GM18511 (cell line): ENCODE data around the gene RPL15.
"Not testable (repeated sequence)": the region's sequence is repeated elsewhere in the genome, so short reads cannot be mapped to it uniquely, and the experiment has no call there.

Experiments used
- ATAC-seq: cut with Tn5 transposase; IDR thresholded peaks from one replicate; pipeline ENCODE4 v1.9.1; 2021; ENCODE audit warnings: mild to moderate bottlenecking, moderate library complexity; ENCODE audit not compliant: unreplicated experiment

The RPL15 gene

DNA sequence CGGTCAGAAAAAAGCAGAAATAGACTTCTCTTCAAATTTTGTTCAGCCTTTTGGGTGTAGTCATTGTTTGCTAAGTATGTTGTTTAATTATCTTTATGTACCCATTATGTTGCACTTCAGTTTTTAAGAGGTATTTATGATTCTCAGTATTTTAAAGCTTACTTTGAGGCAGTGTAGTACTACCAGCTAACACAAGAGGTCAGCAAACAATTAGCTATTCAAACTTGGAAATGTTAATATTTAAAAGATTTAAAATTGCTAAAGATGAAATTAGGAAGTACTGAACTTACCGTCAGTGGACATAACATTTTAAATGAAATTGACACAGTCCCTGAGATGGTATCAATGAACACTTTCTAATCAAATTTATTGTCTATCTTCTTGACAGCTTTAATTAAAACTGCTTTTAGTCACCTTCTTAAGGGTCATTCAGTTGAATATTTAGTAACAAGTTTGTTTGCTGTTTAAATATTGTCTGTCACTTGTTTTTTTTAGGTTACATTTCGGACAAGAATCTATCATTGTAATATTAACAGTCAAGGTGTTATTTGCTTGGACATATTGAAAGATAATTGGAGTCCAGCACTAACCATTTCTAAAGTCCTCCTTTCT is 28.2 kb upstream of the RPL15 start:
- ATAC-seq = peak; percentile 61

DNA sequence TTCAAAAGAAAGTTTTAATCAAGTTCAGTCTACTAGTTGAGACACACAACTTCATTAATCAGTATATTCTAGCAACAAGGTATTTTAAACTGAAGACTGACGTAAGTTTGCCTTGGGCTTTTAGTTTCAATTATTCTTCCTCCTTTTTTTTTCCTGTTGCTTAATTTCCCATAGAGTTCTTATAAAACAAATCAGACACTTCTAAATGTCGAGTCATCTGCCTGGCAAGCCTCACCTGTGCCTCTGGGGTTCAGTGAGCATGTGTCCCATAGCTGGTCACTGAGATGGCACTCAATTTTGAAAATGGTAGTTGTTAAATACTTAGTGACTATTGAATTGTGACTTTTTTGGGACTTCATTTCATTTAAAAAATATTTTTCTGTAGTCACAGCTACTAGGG is 27.5 kb upstream of the RPL15 start:
- no peak for ATAC-seq

- no peak for ATAC-seq
Measured at GRCh38 chr3:23889950-23890349, 27.0 kb upstream of the RPL15 start.

DNA sequence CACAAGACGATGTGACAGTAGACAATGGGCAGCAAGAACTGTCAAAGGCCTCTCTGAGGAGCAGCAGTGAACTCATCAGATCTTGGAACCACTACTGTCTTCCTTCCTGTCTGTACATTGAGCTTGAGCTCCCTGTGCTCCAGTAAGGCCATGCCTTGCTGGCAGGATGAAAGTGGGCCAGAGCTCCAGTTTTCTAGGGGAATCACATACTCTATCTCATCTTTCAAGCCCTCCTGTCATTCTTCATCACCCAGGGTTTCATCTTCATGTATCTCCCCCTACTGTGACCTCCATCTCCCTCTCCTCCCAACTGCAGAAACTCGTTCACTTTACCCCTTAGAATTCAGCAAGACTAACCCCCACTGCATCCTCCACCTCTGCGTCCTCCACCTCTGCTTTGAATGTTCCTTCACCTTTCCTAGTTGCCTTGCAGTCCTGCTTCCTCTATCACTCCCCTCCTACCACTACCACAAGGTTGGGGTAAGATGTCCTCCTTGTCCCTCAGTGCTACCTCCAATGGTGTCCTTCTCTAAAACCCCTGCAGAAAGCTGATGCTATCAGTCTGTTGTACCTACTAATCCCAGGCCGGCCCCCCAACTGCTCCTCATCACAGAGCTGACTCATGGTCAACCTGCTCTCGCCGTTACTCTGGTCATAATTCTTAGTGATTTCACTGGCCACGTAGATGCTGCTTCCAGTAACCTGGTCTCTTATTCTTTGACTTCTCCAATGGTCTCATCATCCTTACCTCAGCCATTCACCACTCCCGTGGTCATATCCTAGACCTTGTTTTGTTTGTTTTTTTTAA is 22.5 kb upstream of the RPL15 start:
- no peak for ATAC-seq

- no peak for ATAC-seq
Measured at GRCh38 chr3:23895181-23895580, 21.8 kb upstream of the RPL15 start.

DNA sequence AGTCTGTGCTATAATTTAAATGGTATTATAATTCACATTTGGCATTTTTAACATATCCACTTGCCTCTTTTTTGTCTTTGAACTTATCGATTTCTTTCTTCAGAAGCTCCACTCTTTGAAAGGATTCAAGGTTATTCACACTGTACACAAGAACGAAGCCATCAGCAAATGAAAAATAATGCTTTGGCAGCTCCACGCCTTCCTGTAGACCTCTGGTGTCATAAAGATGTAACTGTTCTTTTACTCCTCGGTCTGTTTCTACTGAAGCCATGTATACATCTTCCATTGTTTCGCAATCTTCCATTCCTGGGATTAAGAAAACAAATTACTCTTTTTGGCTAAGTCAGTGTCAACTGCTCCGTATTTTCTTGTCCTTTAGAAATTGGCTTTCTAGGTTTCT is 16.2 kb upstream of the RPL15 start:
- ATAC-seq = no peak

DNA sequence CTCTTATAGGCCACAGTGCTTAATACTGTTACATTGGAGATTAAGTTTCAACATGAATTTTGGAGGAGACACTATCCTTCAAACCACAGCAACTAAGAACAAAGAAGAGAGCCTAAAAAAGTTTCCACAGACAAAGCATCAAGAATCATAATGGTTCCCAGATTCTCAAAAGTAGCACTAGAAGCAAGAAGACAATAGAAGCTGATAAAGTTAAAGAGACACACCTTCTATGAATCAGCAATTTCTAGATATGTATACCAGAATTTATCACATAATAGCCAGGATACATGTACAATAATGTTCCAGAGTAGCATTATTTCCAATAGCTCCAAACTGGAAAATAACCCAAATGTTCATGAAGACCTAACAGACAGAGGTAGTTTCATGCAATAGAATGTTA is 12.4 kb upstream of the RPL15 start:
- no peak for ATAC-seq

GRCh38 chr3:23909341-23909740 is 7.6 kb upstream of the RPL15 start:
- ATAC-seq = no peak

DNA sequence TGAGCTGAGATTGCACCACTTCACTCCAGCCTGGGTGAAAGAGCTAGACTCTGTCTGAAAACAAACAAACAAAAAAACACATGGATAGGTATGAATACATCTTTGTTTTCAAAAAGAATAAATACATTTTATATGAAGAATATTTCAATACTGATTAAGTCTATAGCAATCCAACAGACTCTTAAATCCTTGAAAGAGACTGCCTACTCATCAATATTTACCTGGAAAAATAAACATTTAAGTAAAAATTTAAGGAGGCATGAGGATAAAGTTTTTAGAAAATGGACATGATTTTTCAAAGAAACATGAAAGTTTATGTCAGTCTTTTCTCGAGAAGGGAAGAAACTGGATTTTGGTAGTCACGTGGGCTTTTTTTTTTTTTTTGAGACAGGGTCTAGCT is 5.5 kb upstream of the RPL15 start:
- ATAC-seq = no peak

DNA sequence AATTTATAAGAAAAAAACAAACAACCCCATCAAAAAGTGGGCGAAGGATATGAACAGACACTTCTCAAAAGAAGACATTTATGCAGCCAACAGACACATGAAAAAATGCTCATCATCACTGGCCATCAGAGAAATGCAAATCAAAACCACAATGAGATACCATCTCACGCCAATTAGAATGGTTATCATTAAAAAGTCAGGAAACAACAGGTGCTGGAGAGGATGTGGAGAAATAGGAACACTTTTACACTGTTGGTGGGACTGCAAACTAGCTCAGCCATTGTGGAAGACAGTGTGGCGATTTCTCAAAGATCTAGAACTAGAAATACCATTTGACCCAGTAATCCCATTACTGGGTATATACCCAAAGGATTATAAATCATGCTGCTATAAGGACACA is 4.6 kb upstream of the RPL15 start:
- not testable (repeated sequence) for ATAC-seq

DNA sequence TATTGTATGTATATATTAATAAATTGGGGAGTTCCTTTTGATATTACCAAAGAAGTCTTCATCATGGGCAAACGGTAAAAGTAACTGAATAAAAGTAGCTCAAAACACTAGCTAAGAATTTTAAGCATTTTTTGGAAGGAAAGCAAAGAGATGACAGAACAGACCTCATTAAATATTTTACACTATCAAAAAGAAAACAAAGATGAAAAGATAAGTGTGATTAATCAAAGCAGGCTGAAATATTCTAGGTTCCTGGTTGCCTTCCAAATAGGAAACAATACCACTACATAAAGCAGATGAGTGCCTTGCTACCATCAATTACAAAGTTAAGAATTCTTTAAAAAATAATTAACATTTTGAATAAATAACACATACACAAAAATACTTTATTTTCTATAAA is 3.8 kb upstream of the RPL15 start:
- no peak for ATAC-seq

DNA sequence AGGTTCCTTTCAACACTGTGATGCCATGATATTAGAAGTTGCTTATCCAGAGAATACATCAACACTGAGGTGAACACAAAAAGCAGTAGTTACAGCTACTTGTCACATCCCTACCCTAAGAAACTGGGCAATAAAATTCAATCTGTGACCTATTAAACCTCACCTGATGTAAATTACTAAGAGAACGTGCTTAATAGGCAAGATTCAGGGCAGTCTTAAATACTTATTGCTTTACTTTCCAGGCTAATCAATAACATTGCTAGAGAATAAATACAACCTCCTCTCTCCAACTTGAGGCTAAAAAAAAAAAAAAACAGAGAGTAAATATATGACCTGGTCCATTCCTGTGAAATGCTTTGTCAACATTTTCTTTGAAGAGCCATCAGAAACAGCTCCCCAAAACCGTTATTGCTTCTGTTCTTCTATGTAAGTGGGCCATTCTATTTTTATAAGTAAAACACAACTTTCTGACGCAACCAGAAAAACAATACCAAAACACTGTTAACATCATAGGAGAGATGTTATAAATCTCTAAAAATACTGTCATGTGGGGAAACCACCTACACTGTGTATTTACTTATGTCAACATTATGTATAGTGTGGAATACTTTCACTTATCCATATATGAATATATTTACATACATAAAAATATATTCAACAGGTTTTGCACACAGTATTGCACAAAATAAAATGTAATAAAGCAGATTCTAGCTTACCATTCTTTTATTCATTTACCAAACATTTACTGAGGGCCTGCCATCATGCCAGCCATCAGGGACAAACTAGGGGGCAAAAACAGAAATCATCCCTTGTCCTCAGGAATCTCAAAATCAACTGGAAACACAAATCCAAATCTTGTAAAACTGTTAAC is 2.8 kb upstream of the RPL15 start:
- ATAC-seq = no peak

DNA sequence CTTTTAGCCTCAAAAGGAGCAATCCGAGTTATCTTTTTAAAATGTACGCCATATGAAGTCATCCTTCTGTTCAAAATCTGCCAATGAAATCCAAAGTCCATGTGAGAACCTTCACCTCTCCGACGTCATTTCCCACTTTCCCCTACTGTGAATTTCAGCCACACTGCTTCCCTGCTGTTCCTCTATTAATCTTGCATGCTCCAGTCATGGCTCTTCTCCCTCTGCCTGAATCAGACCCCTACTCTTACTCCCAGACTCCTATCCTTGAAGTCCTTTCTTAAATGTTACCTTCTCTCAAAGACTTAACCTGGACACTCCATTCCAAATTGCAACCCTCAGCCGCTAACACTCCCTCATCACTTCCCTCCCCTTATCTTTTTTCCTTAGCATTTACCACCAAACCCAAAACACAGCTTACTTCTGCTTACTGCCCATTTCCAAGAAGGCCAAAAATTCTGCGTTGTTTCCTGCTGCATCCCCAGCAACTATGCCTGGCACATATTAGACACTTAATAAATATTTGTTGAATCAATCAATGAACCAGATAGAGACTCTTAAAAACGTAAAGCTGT is 1.3 kb upstream of the RPL15 start:
- no peak for ATAC-seq

DNA sequence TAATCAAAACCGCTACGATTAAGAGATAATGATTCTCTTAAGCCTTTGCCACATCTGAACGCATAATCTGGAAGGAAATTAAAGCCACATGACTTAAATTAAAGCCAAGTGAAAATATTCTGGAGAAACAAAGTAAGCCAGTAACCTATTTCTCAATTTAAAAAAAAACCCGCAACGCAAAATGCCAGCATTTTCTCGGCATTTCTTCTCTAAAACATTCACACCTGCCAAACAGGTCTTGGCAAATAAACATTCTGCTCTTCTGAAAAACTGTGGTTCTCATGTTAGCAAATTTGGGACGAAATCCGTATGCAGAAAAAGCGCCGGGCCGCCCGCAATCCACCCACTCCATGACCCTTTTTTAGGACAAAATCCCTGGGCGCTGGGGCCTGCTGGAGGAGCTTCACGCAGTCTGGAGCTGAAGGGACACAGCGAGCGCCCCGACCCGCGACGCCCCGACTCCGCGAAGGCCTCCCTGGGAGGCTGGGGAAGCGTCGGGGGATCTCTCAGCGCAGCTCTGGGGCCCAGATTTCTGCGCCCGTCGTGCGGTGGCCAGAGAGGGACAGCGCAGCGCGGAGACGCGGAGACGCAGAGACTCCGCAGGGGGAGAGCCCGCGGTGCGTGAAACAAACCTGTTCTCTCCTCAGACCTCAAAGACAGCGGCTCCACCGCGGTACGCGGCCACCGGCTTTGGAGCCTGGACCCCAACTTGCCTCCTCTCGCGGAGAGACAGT is 613 bp upstream of the RPL15 start:
- ATAC-seq = peak; percentile 52

GRCh38 chr3:23917679-23918303 is 859 bp downstream of the RPL15 start:
- not testable (repeated sequence) for ATAC-seq

DNA sequence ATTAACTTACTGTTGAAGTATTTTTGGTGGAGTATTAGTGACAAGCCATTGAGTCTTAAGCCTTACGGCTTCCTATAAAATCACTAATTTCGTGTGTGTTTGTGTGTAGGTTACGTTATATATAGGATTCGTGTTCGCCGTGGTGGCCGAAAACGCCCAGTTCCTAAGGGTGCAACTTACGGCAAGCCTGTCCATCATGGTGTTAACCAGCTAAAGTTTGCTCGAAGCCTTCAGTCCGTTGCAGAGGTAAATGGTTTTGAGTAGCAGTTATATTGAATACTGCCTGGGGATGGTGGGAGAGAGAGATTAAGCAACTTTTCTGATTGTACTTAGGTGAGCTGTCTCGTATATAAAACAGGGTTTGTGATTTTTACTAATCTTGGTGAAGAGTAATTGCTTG is 1.4 kb downstream of the RPL15 start:
- not testable (repeated sequence) for ATAC-seq

DNA sequence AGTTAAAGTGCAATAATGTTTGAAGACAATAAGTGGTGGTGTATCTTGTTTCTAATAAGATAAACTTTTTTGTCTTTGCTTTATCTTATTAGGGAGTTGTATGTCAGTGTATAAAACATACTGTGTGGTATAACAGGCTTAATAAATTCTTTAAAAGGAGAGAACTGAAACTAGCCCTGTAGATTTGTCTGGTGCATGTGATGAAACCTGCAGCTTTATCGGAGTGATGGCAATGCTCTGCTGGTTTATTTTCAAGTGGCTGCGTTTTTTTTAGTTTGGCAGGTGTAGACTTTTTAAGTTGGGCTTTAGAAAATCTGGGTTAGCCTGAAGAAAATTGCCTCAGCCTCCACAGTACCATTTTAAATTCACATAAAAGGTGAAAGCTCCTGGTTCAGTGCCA is 2.7 kb downstream of the RPL15 start:
- ATAC-seq = no peak

DNA sequence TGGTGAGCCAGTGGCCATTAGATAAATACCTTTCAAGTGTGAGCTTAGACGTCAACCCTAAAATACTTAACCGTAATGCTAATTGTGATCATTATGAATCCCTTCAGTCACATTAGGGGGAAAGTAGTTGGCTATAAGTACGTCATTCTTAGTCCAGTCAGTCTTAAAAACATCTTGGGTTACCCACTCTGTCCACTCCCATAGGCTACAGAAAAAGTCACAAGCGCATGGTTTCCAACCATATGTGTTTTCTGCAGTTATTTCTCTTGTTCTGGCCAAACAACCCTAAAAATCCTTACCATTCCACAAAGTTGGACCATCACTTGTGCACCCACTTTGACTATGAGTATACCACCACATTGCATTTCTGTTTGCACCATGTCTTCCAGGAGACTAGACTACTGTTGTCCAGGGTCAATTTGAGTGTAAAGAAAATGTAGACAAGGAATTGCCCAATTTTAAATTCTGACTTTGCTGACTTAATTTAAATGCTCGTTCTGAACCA is 3.3 kb downstream of the RPL15 start:
- ATAC-seq = no peak

- no peak for ATAC-seq
Measured at GRCh38 chr3:23921052-23921511, 4.2 kb downstream of the RPL15 start.

GRCh38 chr3:23923786-23924185 is 6.9 kb downstream of the RPL15 start:
- ATAC-seq = no peak
